Liver (tissue), 9 donors: ENCODE data around the gene RBCK1. TPM values are rescaled to one million over a fixed set of nuclear protein-coding genes. Genes with fewer than 3 reads are reported as not detected.
A peak's percentile ranks its signal among the peaks of the same experiment; 100 is the strongest.

Experiments used
- DNase-seq: peaks from one replicate; pipeline ENCODE4 v3.0.0-alpha.2; 2017; ENCODE audit warnings: low spot score
- H3K27ac ChIP-seq, 2 donors: one replicate each; pipeline ENCODE4 v1.7.0; 2013; ENCODE audit warnings: inconsistent platforms in 2 of 2, low read length in 2 of 2, control low read depth in 1 of 2, low read depth in 1 of 2, mild to moderate bottlenecking in 1 of 2
- H3K27me3 ChIP-seq, 4 donors: one replicate each; pipeline versions ENCODE4 v1.6.1 to v1.7.0; 2013; ENCODE audit warnings: low read length in 3 of 4, inconsistent platforms in 1 of 4, mild to moderate bottlenecking in 1 of 4, moderate library complexity in 1 of 4; ENCODE audit not compliant: control insufficient read depth in 4 of 4, insufficient read depth in 4 of 4
- H3K36me3 ChIP-seq, 4 donors: one replicate each; pipeline versions ENCODE4 v1.6.1 to v1.7.0; 2013; ENCODE audit warnings: low read length in 3 of 4, mild to moderate bottlenecking in 3 of 4, low read depth in 1 of 4, moderate library complexity in 1 of 4; ENCODE audit not compliant: control insufficient read depth in 4 of 4, insufficient read depth in 3 of 4
- H3K4me1 ChIP-seq, 4 donors: one replicate each; pipeline versions ENCODE4 v1.6.1 to v1.7.0; 2013; ENCODE audit warnings: low read length in 3 of 4, mild to moderate bottlenecking in 3 of 4, moderate library complexity in 1 of 4; ENCODE audit not compliant: control insufficient read depth in 4 of 4, insufficient read depth in 4 of 4
- H3K4me3 ChIP-seq, 3 donors: one replicate each; pipeline versions ENCODE4 v1.6.1 to v1.7.0; 2013; ENCODE audit warnings: low read length in 3 of 3, control low read depth in 1 of 3, low read depth in 1 of 3, mild to moderate bottlenecking in 1 of 3
- H3K9ac ChIP-seq, 2 donors: one replicate each; pipeline ENCODE4 v1.7.0; 2013; ENCODE audit warnings: low read length in 2 of 2, mild to moderate bottlenecking in 2 of 2, moderate library complexity in 2 of 2, control low read depth in 1 of 2, low read depth in 1 of 2
- H3K9me3 ChIP-seq, 4 donors: one replicate each; pipeline versions ENCODE4 v1.6.1 to v1.7.0; 2013; ENCODE audit warnings: low read length in 3 of 4; ENCODE audit not compliant: control insufficient read depth in 4 of 4
- EGR1 ChIP-seq, 2 donors: IDR thresholded peaks; 2 replicates each; pipeline ENCODE4 v1.6.1; 2016 to 2018; ENCODE audit warnings: antibody characterized with exemption in 2 of 2, low read depth in 2 of 2
- FOXA2 ChIP-seq: IDR thresholded peaks from 2 replicates; pipeline ENCODE4 v1.6.1; 2016; ENCODE audit warnings: antibody characterized with exemption
- GABPA ChIP-seq, 2 donors: IDR thresholded peaks in 1 of 2; conservative IDR thresholded peaks in 1 of 2; 2 replicates each; pipeline ENCODE4 v1.6.1; 2016; ENCODE audit warnings: antibody characterized with exemption in 2 of 2, mild to moderate bottlenecking in 1 of 2, moderate library complexity in 1 of 2
- HNF4A ChIP-seq, 2 donors: conservative IDR thresholded peaks; 2 replicates each; pipeline ENCODE4 v1.6.1; 2016; ENCODE audit warnings: antibody characterized with exemption in 2 of 2, mild to moderate bottlenecking in 2 of 2
- HNF4G ChIP-seq: IDR thresholded peaks from 2 replicates; pipeline ENCODE4 v1.6.1; 2016; ENCODE audit warnings: antibody characterized with exemption
- NR2F2 ChIP-seq: IDR thresholded peaks from 2 replicates; pipeline ENCODE4 v1.6.1; 2016; ENCODE audit warnings: antibody characterized with exemption
- RAD21 ChIP-seq, 2 donors: IDR thresholded peaks; 2 replicates each; pipeline ENCODE4 v1.6.1; 2016; ENCODE audit warnings: antibody characterized with exemption in 2 of 2, mild to moderate bottlenecking in 2 of 2
- RXRA ChIP-seq, 2 donors: IDR thresholded peaks; 2 replicates each; pipeline ENCODE4 v1.6.1; 2017 to 2018; ENCODE audit warnings: antibody characterized with exemption in 2 of 2, mild to moderate bottlenecking in 1 of 2
- SP1 ChIP-seq: IDR thresholded peaks from 2 replicates; pipeline ENCODE4 v1.6.1; 2018; ENCODE audit warnings: antibody characterized with exemption, mild to moderate bottlenecking
- TAF1 ChIP-seq: conservative IDR thresholded peaks from 2 replicates; pipeline ENCODE4 v1.6.1; 2016; ENCODE audit warnings: antibody characterized with exemption, mild to moderate bottlenecking
- YY1 ChIP-seq: IDR thresholded peaks from 2 replicates; pipeline ENCODE4 v1.6.1; 2016; ENCODE audit warnings: antibody characterized with exemption, mild to moderate bottlenecking
- WGBS: extraction: QIAGEN DNeasy Blood & Tissue Kit; methylation state at CpG from one replicate; pipeline ENCODE4 v1.1.7; 2013; 5-methylcytosine and 5-hydroxymethylcytosine counted together
- polyA plus RNA-seq, 2 donors: library from polyadenylated mRNA; stranded (reverse) in 1 of 2; unstranded in 1 of 2; fragments of 200-250 nt in 1 of 2; fragments of >200 nt in 1 of 2; fragmentation: Nextera tagmentation in 1 of 2; extraction: Ambion mirVana in 1 of 2; gene quantifications; one replicate each; pipeline versions ENCODE4 v1.2.1 to v1.2.3, GENCODE V29; 2013 to 2015
- total RNA-seq, 2 donors: library from RNA; depleted of rRNA; stranded (reverse); fragments of >200 nt; gene quantifications; one replicate each; pipeline ENCODE4 v1.2.3, GENCODE V29; 2014
- TF ChIP-seq, protein P1 (sequence below): fragments of 150-350 bp; IDR thresholded peaks from 2 replicates; pipeline ENCODE4 v1.5.1; 2017; ENCODE audit warnings: improper control_type of control experiment, low read depth, low read length; ENCODE audit not compliant: missing input control
- TF ChIP-seq, protein P2 (sequence below): IDR thresholded peaks from 2 replicates; pipeline ENCODE4 v1.6.1; 2016; ENCODE audit warnings: antibody characterized with exemption
- TF ChIP-seq, protein P3 (sequence below): IDR thresholded peaks from 2 replicates; pipeline ENCODE4 v1.6.1; 2016; ENCODE audit warnings: antibody characterized with exemption
- donor health status: healthy.
- donor health status: healthy.
- donor health status: healthy.
- donor health status: healthy.
- donor health status: healthy.

The RBCK1 gene
- total and polyA plus RNA-seq, 4 donors, result 18.0 to 62.6 (median 54.8) TPM

DNA sequence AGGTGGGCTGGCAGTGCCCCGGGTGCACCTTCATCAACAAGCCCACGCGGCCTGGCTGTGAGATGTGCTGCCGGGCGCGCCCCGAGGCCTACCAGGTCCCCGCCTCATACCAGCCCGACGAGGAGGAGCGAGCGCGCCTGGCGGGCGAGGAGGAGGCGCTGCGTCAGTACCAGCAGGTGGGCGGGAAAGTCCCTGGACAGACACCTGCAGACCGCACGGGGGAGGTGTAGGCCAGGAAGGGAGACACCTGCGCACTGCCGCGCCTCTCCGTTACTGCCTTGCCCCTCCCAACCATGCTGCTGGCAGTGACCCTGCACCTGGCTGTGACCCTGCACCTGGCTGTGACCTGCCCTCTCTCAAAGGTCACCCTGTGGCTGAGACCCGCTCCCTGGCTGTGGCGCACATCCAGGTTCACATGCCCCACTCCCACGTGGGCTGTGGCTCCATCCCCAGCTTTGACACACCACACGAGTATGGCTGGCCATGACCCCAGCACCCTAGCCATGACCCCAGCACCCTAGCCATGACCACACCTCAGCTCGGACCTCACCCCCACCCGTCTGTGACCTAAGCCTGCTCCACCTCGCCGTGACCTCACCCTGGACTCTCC lies 11.6 kb downstream of the RBCK1 start:
- peaks cover 12 to 42% (median 25%) of the 10 kb centered on the region in 4 donors for H3K4me1 ChIP-seq
- no peak overlapping the region for H3K9ac ChIP-seq
- H3K4me3 ChIP-seq, result no peak overlapping the region
- 54% methylated on average over 32 of the region's 32 CpGs for WGBS
- H3K27ac ChIP-seq, result peak overlapping the region; percentile 11 to 61
- DNase-seq, result no peak
- TF ChIP-seq, protein P1, sequence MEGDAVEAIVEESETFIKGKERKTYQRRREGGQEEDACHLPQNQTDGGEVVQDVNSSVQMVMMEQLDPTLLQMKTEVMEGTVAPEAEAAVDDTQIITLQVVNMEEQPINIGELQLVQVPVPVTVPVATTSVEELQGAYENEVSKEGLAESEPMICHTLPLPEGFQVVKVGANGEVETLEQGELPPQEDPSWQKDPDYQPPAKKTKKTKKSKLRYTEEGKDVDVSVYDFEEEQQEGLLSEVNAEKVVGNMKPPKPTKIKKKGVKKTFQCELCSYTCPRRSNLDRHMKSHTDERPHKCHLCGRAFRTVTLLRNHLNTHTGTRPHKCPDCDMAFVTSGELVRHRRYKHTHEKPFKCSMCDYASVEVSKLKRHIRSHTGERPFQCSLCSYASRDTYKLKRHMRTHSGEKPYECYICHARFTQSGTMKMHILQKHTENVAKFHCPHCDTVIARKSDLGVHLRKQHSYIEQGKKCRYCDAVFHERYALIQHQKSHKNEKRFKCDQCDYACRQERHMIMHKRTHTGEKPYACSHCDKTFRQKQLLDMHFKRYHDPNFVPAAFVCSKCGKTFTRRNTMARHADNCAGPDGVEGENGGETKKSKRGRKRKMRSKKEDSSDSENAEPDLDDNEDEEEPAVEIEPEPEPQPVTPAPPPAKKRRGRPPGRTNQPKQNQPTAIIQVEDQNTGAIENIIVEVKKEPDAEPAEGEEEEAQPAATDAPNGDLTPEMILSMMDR, result peak; percentile 31
- TF ChIP-seq NR2F2 (peak; percentile 84), EGR1 (IDR thresholded peaks at IDR 0.05; ENCODE audit: low read depth in 2 of 2) (no peak), RAD21 (IDR thresholded peaks at IDR 0.05) (peak; percentile 40 to 53), RXRA (IDR thresholded peaks at IDR 0.05) (peak; percentile 97 to 99), HNF4A (conservative IDR thresholded peaks at IDR 0.05) (peak; percentile 74 to 81), SP1 (peak; percentile 82)
- TF ChIP-seq, protein P2, sequence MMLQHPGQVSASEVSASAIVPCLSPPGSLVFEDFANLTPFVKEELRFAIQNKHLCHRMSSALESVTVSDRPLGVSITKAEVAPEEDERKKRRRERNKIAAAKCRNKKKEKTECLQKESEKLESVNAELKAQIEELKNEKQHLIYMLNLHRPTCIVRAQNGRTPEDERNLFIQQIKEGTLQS, result no peak
- H3K9me3 ChIP-seq, result no peaks in the 10 kb centered on the region
- H3K27me3 ChIP-seq, result no peaks in the 10 kb centered on the region
- peaks cover 10 to 36% (median 19%) of the 10 kb centered on the region in 4 donors for H3K36me3 ChIP-seq

DNA sequence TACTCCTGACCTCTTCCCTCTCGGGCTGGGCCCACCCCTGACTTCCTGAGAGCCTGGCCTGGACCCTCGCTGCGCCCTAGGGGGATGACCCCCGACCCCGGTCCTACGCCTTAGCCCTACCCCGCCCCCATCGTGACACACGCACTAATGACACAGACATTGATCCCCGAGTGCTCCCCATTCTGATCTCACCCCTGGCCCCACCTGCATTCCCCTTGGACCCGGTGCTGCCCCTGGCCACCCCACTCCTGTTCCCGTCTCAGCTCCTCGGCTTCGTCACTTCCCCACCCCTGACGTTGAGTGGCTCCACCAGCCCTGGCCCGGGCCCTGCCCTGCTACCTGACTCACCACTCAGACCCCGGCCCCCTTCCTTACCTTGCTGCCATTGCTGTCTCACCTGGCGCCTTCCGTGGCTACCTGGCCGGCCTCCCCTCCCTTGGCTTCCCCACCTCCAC lies 12.1 kb downstream of the RBCK1 start:
- no peak for DNase-seq
- Histone ChIP-seq H3K36me3 (peaks cover 10 to 37% (median 19%) of the 10 kb centered on the region in 4 donors), H3K27ac (peak overlapping the region; percentile 11 to 61), H3K9ac (no peak overlapping the region), H3K4me1 (peaks cover 12 to 39% (median 24%) of the 10 kb centered on the region in 4 donors), H3K27me3 (no peaks in the 10 kb centered on the region), H3K9me3 (no peaks in the 10 kb centered on the region), H3K4me3 (no peak overlapping the region)
- WGBS, result 69% methylated on average over 20 of the region's 20 CpGs
- TF ChIP-seq RXRA (IDR thresholded peaks at IDR 0.05) (no peak), TAF1 (no peak), HNF4G (no peak), SP1 (no peak), NR2F2 (no peak)
- TF ChIP-seq, protein P3, sequence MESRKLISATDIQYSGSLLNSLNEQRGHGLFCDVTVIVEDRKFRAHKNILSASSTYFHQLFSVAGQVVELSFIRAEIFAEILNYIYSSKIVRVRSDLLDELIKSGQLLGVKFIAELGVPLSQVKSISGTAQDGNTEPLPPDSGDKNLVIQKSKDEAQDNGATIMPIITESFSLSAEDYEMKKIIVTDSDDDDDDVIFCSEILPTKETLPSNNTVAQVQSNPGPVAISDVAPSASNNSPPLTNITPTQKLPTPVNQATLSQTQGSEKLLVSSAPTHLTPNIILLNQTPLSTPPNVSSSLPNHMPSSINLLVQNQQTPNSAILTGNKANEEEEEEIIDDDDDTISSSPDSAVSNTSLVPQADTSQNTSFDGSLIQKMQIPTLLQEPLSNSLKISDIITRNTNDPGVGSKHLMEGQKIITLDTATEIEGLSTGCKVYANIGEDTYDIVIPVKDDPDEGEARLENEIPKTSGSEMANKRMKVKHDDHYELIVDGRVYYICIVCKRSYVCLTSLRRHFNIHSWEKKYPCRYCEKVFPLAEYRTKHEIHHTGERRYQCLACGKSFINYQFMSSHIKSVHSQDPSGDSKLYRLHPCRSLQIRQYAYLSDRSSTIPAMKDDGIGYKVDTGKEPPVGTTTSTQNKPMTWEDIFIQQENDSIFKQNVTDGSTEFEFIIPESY, result no peak

DNA sequence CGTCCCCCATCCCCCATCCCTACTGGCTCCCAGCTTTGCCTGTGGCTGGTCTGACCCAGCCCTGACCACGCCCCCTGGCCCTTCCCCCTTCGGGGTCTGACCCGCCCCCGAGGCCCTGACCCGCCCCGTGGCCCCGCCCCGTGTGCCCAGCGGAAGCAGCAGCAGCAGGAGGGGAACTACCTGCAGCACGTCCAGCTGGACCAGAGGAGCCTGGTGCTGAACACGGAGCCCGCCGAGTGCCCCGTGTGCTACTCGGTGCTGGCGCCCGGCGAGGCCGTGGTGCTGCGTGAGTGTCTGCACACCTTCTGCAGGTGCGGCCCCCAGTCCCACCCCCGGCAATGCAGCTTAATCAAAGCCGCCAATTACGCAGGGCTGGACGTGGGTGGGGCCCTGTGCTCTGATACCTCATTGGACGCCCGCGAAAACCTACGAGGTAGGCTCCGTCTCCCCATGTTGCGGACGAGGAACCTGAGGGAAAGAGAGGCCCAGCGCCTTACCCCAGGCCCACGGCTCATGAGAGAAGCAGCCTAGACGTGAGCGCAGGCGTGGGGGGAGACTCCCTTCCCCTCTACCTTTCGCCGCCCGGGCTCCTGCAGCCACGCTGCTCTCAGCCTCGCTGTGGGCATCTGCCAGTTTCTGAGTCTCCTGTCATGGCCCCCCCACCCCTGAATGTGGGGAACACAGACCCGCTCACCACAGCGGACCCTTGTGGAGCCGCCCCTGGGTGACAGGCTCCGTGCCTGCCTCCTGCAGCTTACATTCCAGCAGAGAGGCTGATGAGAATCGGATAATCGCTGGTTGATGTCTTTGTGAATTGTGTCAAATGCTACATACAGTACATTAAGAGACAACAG lies 12.8 kb downstream of the RBCK1 start:
- Histone ChIP-seq H3K4me3 (no peak overlapping the region), H3K36me3 (peaks cover 10 to 37% (median 19%) of the 10 kb centered on the region in 4 donors), H3K9ac (no peak overlapping the region), H3K27ac (no peak overlapping the region), H3K4me1 (peaks cover 10 to 34% (median 20%) of the 10 kb centered on the region in 4 donors), H3K9me3 (no peaks in the 10 kb centered on the region), H3K27me3 (no peaks in the 10 kb centered on the region)
- no peak for TF ChIP-seq YY1
- no peak for TF ChIP-seq RAD21 (IDR thresholded peaks at IDR 0.05)
- TF ChIP-seq, protein P2, result no peak
- TF ChIP-seq, protein P3, result no peak
- TF ChIP-seq GABPA (IDR thresholded peaks at IDR 0.05 in 1 of 2, conservative IDR thresholded peaks at IDR 0.05 in 1 of 2), result no peak
- no peak for TF ChIP-seq HNF4A (conservative IDR thresholded peaks at IDR 0.05)
- no peak for TF ChIP-seq TAF1
- TF ChIP-seq HNF4G, result no peak
- TF ChIP-seq FOXA2, result no peak
- no peak for TF ChIP-seq EGR1 (IDR thresholded peaks at IDR 0.05; ENCODE audit: low read depth in 2 of 2)
- no peak for TF ChIP-seq SP1
- no peak for DNase-seq
- WGBS, result 85% methylated on average over 49 of the region's 49 CpGs
